ENCODE measurements around the gene MAMDC4. TPM values are rescaled to one million over a fixed set of nuclear protein-coding genes. Genes with fewer than 3 reads are reported as not detected.

MAMDC4 gene
- total RNA-seq, 1 experiment from 2014 or later: 17.3 TPM

GRCh38 chr9:136898483-136899100 lies 46.4 kb downstream of the MAMDC4 start:
- Histone ChIP-seq H3K9me2 (ENCODE audit: insufficient read depth) (no peaks in the 10 kb centered on the region), H3K36me3 (ENCODE audit: control insufficient read depth in 1 of 2, insufficient read depth in 2 of 2, low read length in 2 of 2) (peaks cover 17 to 35% of the 10 kb centered on the region in 2 experiments; a peak in 3 of 4 replicates), H3K4me1 (ENCODE audit: control insufficient read depth in 1 of 2, insufficient read depth in 2 of 2, low read length in 2 of 2) (peaks cover 9 to 23% of the 10 kb centered on the region in 2 experiments), H3K79me2 (ENCODE audit: insufficient read depth, low read length) (peaks cover 65% of the 10 kb centered on the region), H3K9ac (ENCODE audit: low read length) (no peak overlapping the region), H3K4me2 (ENCODE audit: low read length) (no peak overlapping the region), H2AFZ (ENCODE audit: low read depth, low read length, poor library complexity, severe bottlenecking) (no peak overlapping the region), H3K27ac (ENCODE audit: low read depth, low read length) (no peak overlapping the region), H4K20me1 (ENCODE audit: insufficient read depth) (no peaks in the 10 kb centered on the region), H3K4me3 (replicated peaks in 1 of 2; ENCODE audit: low read depth in 1 of 2, low read length in 2 of 2) (no peak overlapping the region), H3K27me3 (ENCODE audit: insufficient read depth, low read length) (no peaks in the 10 kb centered on the region), H3K9me3 (ENCODE audit: control insufficient read depth in 1 of 2, insufficient read depth in 1 of 2, low read depth in 1 of 2, low read length in 2 of 2) (no peaks in the 10 kb centered on the region)
- DNase-seq (ENCODE audit: low read depth, low spot score) (no peak), ATAC-seq (no peak)
- no peak for TF ChIP-seq SRF (IDR thresholded peaks at IDR 0.05; ENCODE audit: low read depth)
- TF ChIP-seq, protein P1, sequence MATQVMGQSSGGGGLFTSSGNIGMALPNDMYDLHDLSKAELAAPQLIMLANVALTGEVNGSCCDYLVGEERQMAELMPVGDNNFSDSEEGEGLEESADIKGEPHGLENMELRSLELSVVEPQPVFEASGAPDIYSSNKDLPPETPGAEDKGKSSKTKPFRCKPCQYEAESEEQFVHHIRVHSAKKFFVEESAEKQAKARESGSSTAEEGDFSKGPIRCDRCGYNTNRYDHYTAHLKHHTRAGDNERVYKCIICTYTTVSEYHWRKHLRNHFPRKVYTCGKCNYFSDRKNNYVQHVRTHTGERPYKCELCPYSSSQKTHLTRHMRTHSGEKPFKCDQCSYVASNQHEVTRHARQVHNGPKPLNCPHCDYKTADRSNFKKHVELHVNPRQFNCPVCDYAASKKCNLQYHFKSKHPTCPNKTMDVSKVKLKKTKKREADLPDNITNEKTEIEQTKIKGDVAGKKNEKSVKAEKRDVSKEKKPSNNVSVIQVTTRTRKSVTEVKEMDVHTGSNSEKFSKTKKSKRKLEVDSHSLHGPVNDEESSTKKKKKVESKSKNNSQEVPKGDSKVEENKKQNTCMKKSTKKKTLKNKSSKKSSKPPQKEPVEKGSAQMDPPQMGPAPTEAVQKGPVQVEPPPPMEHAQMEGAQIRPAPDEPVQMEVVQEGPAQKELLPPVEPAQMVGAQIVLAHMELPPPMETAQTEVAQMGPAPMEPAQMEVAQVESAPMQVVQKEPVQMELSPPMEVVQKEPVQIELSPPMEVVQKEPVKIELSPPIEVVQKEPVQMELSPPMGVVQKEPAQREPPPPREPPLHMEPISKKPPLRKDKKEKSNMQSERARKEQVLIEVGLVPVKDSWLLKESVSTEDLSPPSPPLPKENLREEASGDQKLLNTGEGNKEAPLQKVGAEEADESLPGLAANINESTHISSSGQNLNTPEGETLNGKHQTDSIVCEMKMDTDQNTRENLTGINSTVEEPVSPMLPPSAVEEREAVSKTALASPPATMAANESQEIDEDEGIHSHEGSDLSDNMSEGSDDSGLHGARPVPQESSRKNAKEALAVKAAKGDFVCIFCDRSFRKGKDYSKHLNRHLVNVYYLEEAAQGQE (IDR thresholded peaks at IDR 0.05; ENCODE audit: low read depth): no peak
- TF ChIP-seq ELF1 (IDR thresholded peaks at IDR 0.05; ENCODE audit: borderline replicate concordance, low read depth): no peak
- no peak for TF ChIP-seq EZH2 (IDR thresholded peaks at IDR 0.05)
- no peak for TF ChIP-seq ZFX (IDR thresholded peaks at IDR 0.05)
- no peak for TF ChIP-seq RAD21 (IDR thresholded peaks at IDR 0.05; ENCODE audit: low read depth)
- no peak for TF ChIP-seq EGR1 (IDR thresholded peaks at IDR 0.05; ENCODE audit: low read depth)
- TF ChIP-seq CEBPB (IDR thresholded peaks at IDR 0.05; ENCODE audit: low read depth): no peak
- no peak for TF ChIP-seq ATF3 (IDR thresholded peaks at IDR 0.05)
- no peak for TF ChIP-seq POLR2A (IDR thresholded peaks at IDR 0.05; ENCODE audit: borderline replicate concordance, extremely low read depth, insufficient read depth, insufficient read length)
- TF ChIP-seq CBX3 (IDR thresholded peaks at IDR 0.05; ENCODE audit: low read depth): no peak
- TF ChIP-seq, protein P2, sequence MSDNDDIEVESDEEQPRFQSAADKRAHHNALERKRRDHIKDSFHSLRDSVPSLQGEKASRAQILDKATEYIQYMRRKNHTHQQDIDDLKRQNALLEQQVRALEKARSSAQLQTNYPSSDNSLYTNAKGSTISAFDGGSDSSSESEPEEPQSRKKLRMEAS (IDR thresholded peaks at IDR 0.05): no peak
- TF ChIP-seq SP1 (IDR thresholded peaks at IDR 0.05; ENCODE audit: low read depth): no peak
- no peak for TF ChIP-seq TCF7L2 (IDR thresholded peaks at IDR 0.05; ENCODE audit: borderline replicate concordance, extremely low read depth, insufficient read depth, insufficient read length)
- ChIA-PET RAD21 (ENCODE audit: low non-redundant PET in 1 of 2, low total read pairs in 2 of 2, uncharacterized antibody in 2 of 2, unreplicated experiment in 2 of 2) (no interaction called here), POLR2A (no interaction called here), CTCF (no interaction called here)
- intact Hi-C loops (cut with micrococcal nuclease): no loop called here
- BruUV-seq (replicated peaks): no TSS peak
